Measurements from ENCODE around the gene FSCB.
A peak's percentile ranks its signal among the peaks of the same experiment; 100 is the strongest.
"Not testable (repeated sequence)": the region's sequence is repeated elsewhere in the genome, so short reads cannot be mapped to it uniquely, and the experiment has no call there.

Gene FSCB

GRCh38 chr14:44507183-44507582 is at the start of gene FSCB:
TSS of gene FSCB (minus strand) at chr14:44507283. CDS start at chr14:44506987, 296 bp downstream.
- no peak for DNase-seq (ENCODE audit: low read depth)

GRCh38 chr14:44531658-44532057 is 24.6 kb upstream of the FSCB start:
- DNase-seq (ENCODE audit: low read depth) = no peak

GRCh38 chr14:44530475-44530874 is 23.4 kb upstream of the FSCB start:
- DNase-seq (ENCODE audit: low read depth) = no peak

GRCh38 chr14:44529026-44529425 is 21.9 kb upstream of the FSCB start:
- peak; percentile 65 for DNase-seq (ENCODE audit: low read depth)

- DNase-seq (ENCODE audit: low read depth) = no peak
These were observed 21.1 kb upstream of the FSCB start for GRCh38 chr14:44528180-44528579.

- no peak for DNase-seq (ENCODE audit: low read depth)
These were observed 18.2 kb upstream of the FSCB start for GRCh38 chr14:44525237-44525636.

- DNase-seq (ENCODE audit: low read depth) = not testable (repeated sequence)
These were observed 8.6 kb upstream of the FSCB start for GRCh38 chr14:44515668-44516067.

- DNase-seq (ENCODE audit: low read depth) = no peak
These were observed 1.8 kb upstream of the FSCB start for GRCh38 chr14:44508834-44509233.

GRCh38 chr14:44505588-44505987 is 1.5 kb downstream of the FSCB start:
- DNase-seq (ENCODE audit: low read depth) = no peak

- DNase-seq (ENCODE audit: low read depth) = no peak
These were observed 9.9 kb downstream of the FSCB start for GRCh38 chr14:44497148-44497547.

- no peak for DNase-seq (ENCODE audit: low read depth)
These were observed 12.9 kb downstream of the FSCB start for GRCh38 chr14:44494137-44494536.

GRCh38 chr14:44490966-44491365 is 16.1 kb downstream of the FSCB start:
- no peak for DNase-seq (ENCODE audit: low read depth)

- DNase-seq (ENCODE audit: low read depth) = no peak
These were observed 29.1 kb downstream of the FSCB start for GRCh38 chr14:44477953-44478352.

GRCh38 chr14:44468771-44469170 is 38.3 kb downstream of the FSCB start:
- DNase-seq (ENCODE audit: low read depth) = no peak

- DNase-seq (ENCODE audit: low read depth) = no peak
These were observed 43.6 kb downstream of the FSCB start for GRCh38 chr14:44463356-44464004.

GRCh38 chr14:44462381-44462780 is 44.7 kb downstream of the FSCB start:
- DNase-seq (ENCODE audit: low read depth) = no peak

- DNase-seq (ENCODE audit: low read depth) = no peak
These were observed 45.3 kb downstream of the FSCB start for GRCh38 chr14:44461811-44462210.

Measured in stromal cell of bone marrow (primary cell).